LNCAP (cell line): ENCODE measurements around the gene PAX3.

Source experiments
- CTCF ChIP-seq: fragments of 450-650 bp; IDR thresholded peaks from 2 replicates; pipeline ENCODE4 v1.5.1; 2017; ENCODE audit warnings: mild to moderate bottlenecking

PAX3 gene

GRCh38 chr2:222288590-222289277 lies 10.1 kb downstream of the PAX3 start:
- TF ChIP-seq CTCF, result no peak

- no peak for TF ChIP-seq CTCF
These were observed 10.8 kb downstream of the PAX3 start for GRCh38 chr2:222287862-222288479.

- TF ChIP-seq CTCF, result no peak
These were observed 14.3 kb downstream of the PAX3 start for GRCh38 chr2:222284466-222284865.

GRCh38 chr2:222283634-222284033 lies 15.2 kb downstream of the PAX3 start:
- TF ChIP-seq CTCF, result no peak

- TF ChIP-seq CTCF, result no peak
These were observed 17.3 kb downstream of the PAX3 start for GRCh38 chr2:222281506-222281905.

- no peak for TF ChIP-seq CTCF
These were observed 18.0 kb downstream of the PAX3 start for GRCh38 chr2:222280795-222281194.

- no peak for TF ChIP-seq CTCF
These were observed 26.3 kb downstream of the PAX3 start for GRCh38 chr2:222272446-222273015.
